CD4-positive, alpha-beta T cell treated with Interferon gamma for 1 hour (primary cell): Measurements from ENCODE around the gene SYT15B.
"Not testable (repeated sequence)": the region's sequence is repeated elsewhere in the genome, so short reads cannot be mapped to it uniquely, and the experiment has no call there.

Source experiments
- DNase-seq: peaks from one replicate; pipeline ENCODE4 v3.0.0-alpha.2; 2020

SYT15B gene

GRCh38 chr10:47725047-47725446 is 38.3 kb downstream of the SYT15B start:
- not testable (repeated sequence) for DNase-seq

GRCh38 chr10:47724119-47724518 is 39.3 kb downstream of the SYT15B start:
- peak; percentile 5 for DNase-seq

- DNase-seq: not testable (repeated sequence)
Observed at GRCh38 chr10:47723362-47723761, 40.0 kb downstream of the SYT15B start.

GRCh38 chr10:47717011-47717769 is 46.2 kb downstream of the SYT15B start:
- DNase-seq: not testable (repeated sequence)
